NOMO-1 (cell line): ENCODE results near the gene SLC7A10.

Experiments used
- DNase-seq, 2 experiments: peaks; one replicate each; lab custom pipeline; 2025; ENCODE audit not compliant: unreplicated experiment in 2 of 2; lab: John Stamatoyannopoulos, UW

The SLC7A10 gene

GRCh38 chr19:33255781-33256180 is 30.1 kb upstream of the SLC7A10 start:
- no peak for DNase-seq

- DNase-seq: peak; percentile 66 to 70
Observed at GRCh38 chr19:33254245-33254824, 28.7 kb upstream of the SLC7A10 start.

GRCh38 chr19:33252971-33253370 is 27.3 kb upstream of the SLC7A10 start:
- DNase-seq: no peak

- DNase-seq: no peak
Observed at GRCh38 chr19:33252418-33252962, 26.8 kb upstream of the SLC7A10 start.

- no peak for DNase-seq
Observed at GRCh38 chr19:33251526-33252090, 26.0 kb upstream of the SLC7A10 start.

- DNase-seq: no peak
Observed at GRCh38 chr19:33251076-33251475, 25.4 kb upstream of the SLC7A10 start.

- no peak for DNase-seq
Observed at GRCh38 chr19:33250500-33250899, 24.9 kb upstream of the SLC7A10 start.

GRCh38 chr19:33249740-33250366 is 24.2 kb upstream of the SLC7A10 start:
- DNase-seq: no peak

GRCh38 chr19:33248954-33249613 is 23.4 kb upstream of the SLC7A10 start:
- peak; percentile 87 to 88 for DNase-seq

- no peak for DNase-seq
Observed at GRCh38 chr19:33248553-33248953, 22.9 kb upstream of the SLC7A10 start.

GRCh38 chr19:33248104-33248503 is 22.5 kb upstream of the SLC7A10 start:
- no peak for DNase-seq

GRCh38 chr19:33247441-33247819 is 21.8 kb upstream of the SLC7A10 start:
- DNase-seq: no peak

- no peak for DNase-seq
Observed at GRCh38 chr19:33246709-33247440, 21.2 kb upstream of the SLC7A10 start.

GRCh38 chr19:33245948-33246708 is 20.5 kb upstream of the SLC7A10 start:
- no peak for DNase-seq

- DNase-seq: no peak
Observed at GRCh38 chr19:33242911-33243310, 17.3 kb upstream of the SLC7A10 start.

- DNase-seq: no peak
Observed at GRCh38 chr19:33242131-33242530, 16.5 kb upstream of the SLC7A10 start.

GRCh38 chr19:33241530-33242101 is 16.0 kb upstream of the SLC7A10 start:
- no peak for DNase-seq

GRCh38 chr19:33241091-33241529 is 15.5 kb upstream of the SLC7A10 start:
- no peak for DNase-seq

GRCh38 chr19:33240181-33240771 is 14.6 kb upstream of the SLC7A10 start:
- no peak for DNase-seq
